ENCODE data around the gene PPP1R37. TPM values are rescaled to one million over a fixed set of nuclear protein-coding genes. Genes with fewer than 3 reads are reported as not detected.

Gene PPP1R37
- total and polyA plus RNA-seq, 2 of the 13 experiments (the other 11 are each of a cell fraction or from before 2014, with no cell fraction given) = 9.0 to 14.3 TPM

DNA sequence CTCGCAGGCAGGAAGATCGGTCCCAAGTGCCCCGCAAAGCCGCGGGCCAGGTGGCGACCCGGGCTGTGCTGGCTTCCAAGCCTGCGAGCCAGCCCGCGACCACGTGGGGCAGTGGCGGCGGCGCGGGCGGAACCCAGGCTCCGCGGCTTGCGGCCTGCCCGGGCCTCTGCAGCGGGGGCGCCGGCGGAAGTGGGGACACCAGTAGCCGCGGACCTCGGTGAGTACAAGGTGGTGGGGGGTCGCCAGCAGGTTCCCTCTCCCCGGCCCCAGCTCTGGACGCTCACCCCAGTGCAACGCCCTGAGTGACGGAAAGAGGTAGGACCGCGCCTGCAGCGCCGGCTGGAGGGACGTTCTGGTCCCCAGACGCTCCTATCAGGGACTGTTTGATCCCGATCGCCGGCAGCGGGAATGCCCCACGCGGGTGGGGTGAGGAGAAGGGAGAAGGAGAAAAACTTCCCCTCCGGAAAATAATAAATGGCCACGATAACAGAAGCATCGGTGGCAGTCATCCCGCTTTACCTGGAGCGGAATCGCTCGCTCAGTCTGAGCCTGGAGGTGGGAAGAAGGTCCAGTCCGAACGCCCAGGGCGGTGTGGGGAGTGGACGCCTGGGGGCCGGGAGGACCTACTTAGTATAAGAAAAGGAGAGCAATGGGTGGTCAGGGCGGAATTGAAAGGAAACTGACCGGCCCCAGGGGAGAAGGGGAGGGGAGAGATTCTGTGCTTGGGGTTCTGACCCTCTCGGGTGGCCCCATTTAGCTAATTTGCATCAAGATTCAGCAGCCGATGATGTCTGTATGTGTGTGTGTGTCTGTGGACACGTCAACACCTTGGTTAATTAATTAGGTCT, 13.7 kb upstream of the PPP1R37 start, which contains the start of gene GEMIN7 (continued):
- TF ChIP-seq, protein P1, sequence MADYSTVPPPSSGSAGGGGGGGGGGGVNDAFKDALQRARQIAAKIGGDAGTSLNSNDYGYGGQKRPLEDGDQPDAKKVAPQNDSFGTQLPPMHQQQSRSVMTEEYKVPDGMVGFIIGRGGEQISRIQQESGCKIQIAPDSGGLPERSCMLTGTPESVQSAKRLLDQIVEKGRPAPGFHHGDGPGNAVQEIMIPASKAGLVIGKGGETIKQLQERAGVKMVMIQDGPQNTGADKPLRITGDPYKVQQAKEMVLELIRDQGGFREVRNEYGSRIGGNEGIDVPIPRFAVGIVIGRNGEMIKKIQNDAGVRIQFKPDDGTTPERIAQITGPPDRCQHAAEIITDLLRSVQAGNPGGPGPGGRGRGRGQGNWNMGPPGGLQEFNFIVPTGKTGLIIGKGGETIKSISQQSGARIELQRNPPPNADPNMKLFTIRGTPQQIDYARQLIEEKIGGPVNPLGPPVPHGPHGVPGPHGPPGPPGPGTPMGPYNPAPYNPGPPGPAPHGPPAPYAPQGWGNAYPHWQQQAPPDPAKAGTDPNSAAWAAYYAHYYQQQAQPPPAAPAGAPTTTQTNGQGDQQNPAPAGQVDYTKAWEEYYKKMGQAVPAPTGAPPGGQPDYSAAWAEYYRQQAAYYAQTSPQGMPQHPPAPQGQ (CRISPR knock-in tag; IDR thresholded peaks at IDR 0.05; ENCODE audit: borderline replicate concordance) = no peak
- TF ChIP-seq GATA4 (IDR thresholded peaks at IDR 0.05; ENCODE audit: borderline replicate concordance, low read depth) (peak; percentile 34; the same call in 1 of the 2 replicates), GMEB1 (CRISPR knock-in tag; IDR thresholded peaks at IDR 0.05; ENCODE audit: borderline replicate concordance) (peak; percentile 69; the same call in 1 of the 2 replicates), NFYB (CRISPR knock-in tag; IDR thresholded peaks at IDR 0.05) (no peak), ZFP36L2 (CRISPR knock-in tag; IDR thresholded peaks at IDR 0.05) (peak; percentile 39; the same call in 1 of the 2 replicates), PCBP2 (optimal IDR thresholded peaks at IDR 0.05; ENCODE audit: low read depth, low read length, poor library complexity, severe bottlenecking) (no peak), SIX1 (CRISPR knock-in tag; IDR thresholded peaks at IDR 0.05; ENCODE audit: borderline replicate concordance) (no peak), PAXIP1 (CRISPR knock-in tag; conservative IDR thresholded peaks at IDR 0.05) (peak; percentile 66), GABPB1 (CRISPR knock-in tag; IDR thresholded peaks at IDR 0.05) (peak; percentile 98), ZNF839 (CRISPR knock-in tag; IDR thresholded peaks at IDR 0.05; ENCODE audit: borderline replicate concordance) (no peak), U2AF1 (optimal IDR thresholded peaks at IDR 0.05; ENCODE audit: low read depth, low read length) (no peak)
- TF ChIP-seq, protein P2, sequence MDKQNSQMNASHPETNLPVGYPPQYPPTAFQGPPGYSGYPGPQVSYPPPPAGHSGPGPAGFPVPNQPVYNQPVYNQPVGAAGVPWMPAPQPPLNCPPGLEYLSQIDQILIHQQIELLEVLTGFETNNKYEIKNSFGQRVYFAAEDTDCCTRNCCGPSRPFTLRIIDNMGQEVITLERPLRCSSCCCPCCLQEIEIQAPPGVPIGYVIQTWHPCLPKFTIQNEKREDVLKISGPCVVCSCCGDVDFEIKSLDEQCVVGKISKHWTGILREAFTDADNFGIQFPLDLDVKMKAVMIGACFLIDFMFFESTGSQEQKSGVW (CRISPR knock-in tag; IDR thresholded peaks at IDR 0.05; ENCODE audit: borderline replicate concordance) = no peak
- TF ChIP-seq, protein P3, sequence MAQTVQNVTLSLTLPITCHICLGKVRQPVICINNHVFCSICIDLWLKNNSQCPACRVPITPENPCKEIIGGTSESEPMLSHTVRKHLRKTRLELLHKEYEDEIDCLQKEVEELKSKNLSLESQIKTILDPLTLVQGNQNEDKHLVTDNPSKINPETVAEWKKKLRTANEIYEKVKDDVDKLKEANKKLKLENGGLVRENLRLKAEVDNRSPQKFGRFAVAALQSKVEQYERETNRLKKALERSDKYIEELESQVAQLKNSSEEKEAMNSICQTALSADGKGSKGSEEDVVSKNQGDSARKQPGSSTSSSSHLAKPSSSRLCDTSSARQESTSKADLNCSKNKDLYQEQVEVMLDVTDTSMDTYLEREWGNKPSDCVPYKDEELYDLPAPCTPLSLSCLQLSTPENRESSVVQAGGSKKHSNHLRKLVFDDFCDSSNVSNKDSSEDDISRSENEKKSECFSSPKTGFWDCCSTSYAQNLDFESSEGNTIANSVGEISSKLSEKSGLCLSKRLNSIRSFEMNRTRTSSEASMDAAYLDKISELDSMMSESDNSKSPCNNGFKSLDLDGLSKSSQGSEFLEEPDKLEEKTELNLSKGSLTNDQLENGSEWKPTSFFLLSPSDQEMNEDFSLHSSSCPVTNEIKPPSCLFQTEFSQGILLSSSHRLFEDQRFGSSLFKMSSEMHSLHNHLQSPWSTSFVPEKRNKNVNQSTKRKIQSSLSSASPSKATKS (CRISPR knock-in tag; IDR thresholded peaks at IDR 0.05) = peak; percentile 46; the same call in 1 of the 2 replicates
- TF ChIP-seq, protein P4, sequence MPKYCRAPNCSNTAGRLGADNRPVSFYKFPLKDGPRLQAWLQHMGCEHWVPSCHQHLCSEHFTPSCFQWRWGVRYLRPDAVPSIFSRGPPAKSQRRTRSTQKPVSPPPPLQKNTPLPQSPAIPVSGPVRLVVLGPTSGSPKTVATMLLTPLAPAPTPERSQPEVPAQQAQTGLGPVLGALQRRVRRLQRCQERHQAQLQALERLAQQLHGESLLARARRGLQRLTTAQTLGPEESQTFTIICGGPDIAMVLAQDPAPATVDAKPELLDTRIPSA (CRISPR knock-in tag; IDR thresholded peaks at IDR 0.05; ENCODE audit: borderline replicate concordance) = no peak
- TF ChIP-seq, protein P5, sequence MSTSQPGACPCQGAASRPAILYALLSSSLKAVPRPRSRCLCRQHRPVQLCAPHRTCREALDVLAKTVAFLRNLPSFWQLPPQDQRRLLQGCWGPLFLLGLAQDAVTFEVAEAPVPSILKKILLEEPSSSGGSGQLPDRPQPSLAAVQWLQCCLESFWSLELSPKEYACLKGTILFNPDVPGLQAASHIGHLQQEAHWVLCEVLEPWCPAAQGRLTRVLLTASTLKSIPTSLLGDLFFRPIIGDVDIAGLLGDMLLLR (CRISPR knock-in tag; IDR thresholded peaks at IDR 0.05) = peak; percentile 99

Measured in HepG2 (cell line).